HepG2 (cell line): Measurements from ENCODE around the gene TXNDC9. TPM values are rescaled to one million over a fixed set of nuclear protein-coding genes. Genes with fewer than 3 reads are reported as not detected.
A peak's percentile ranks its signal among the peaks of the same experiment; 100 is the strongest.

Source experiments
- ATF7 ChIP-seq, 2 experiments: fragments of 450-650 bp in 1 of 2; sonication (generic) in 1 of 2; formaldehyde crosslinking in 1 of 2; IDR thresholded peaks; 2 replicates each; pipeline versions ENCODE4 v1.4.0 to v1.6.1; 2016 to 2020; ENCODE audit warnings: antibody characterized with exemption in 1 of 2, mild to moderate bottlenecking in 1 of 2, missing genetic modification reagents in 1 of 2
- ATM ChIP-seq: fragments of 450-650 bp; IDR thresholded peaks from 2 replicates; pipeline ENCODE4 v1.7.1; 2017; ENCODE audit warnings: mild to moderate bottlenecking, borderline replicate concordance
- BRCA1 ChIP-seq: sonication (generic); formaldehyde crosslinking; IDR thresholded peaks from 2 replicates; pipeline ENCODE4 v1.4.0; 2020; ENCODE audit warnings: missing genetic modification reagents
- CCAR2 ChIP-seq: fragments of 200-400 bp; formaldehyde crosslinking; optimal IDR thresholded peaks from 2 replicates; pipeline ENCODE3; 2018; ENCODE audit warnings: low read depth, mild to moderate bottlenecking, low read length, moderate library complexity
- ELF1 ChIP-seq: sonication (generic); formaldehyde crosslinking; IDR thresholded peaks from 2 replicates; pipeline ENCODE4 v1.4.0; 2020; ENCODE audit warnings: missing genetic modification reagents
- GABPA ChIP-seq, 2 experiments: IDR thresholded peaks; 2 replicates each; pipeline ENCODE4 v1.6.1; 2011 to 2016; ENCODE audit warnings: low read depth in 2 of 2, low read length in 1 of 2, missing biosample characterization in 1 of 2, missing genetic modification characterization in 1 of 2
- KDM6A ChIP-seq: IDR thresholded peaks from 2 replicates; pipeline ENCODE4 v1.6.1; 2016; ENCODE audit warnings: low read depth
- KLF15 ChIP-seq: sonication (generic); formaldehyde crosslinking; IDR thresholded peaks from 2 replicates; pipeline ENCODE4 v1.8.1; 2023; ENCODE audit warnings: borderline replicate concordance, mild to moderate bottlenecking, inconsistent platforms, missing genetic modification reagents, mixed read lengths
- MLX ChIP-seq: IDR thresholded peaks from 2 replicates; pipeline ENCODE4 v1.6.1; 2016
- NCOA5 ChIP-seq: sonication (generic); formaldehyde crosslinking; IDR thresholded peaks from 2 replicates; pipeline ENCODE4 v1.4.0; 2020; ENCODE audit warnings: missing genetic modification reagents
- PAXIP1 ChIP-seq: sonication (generic); formaldehyde crosslinking; conservative IDR thresholded peaks from 2 replicates; pipeline ENCODE4 v1.4.0; 2020; ENCODE audit warnings: mild to moderate bottlenecking, missing genetic modification reagents, moderate library complexity
- POLR2A ChIP-seq, 2 experiments: IDR thresholded peaks; 2 replicates each; pipeline ENCODE4 v1.6.1; 2011; ENCODE audit warnings: low read depth in 2 of 2, low read length in 2 of 2, mild to moderate bottlenecking in 1 of 2, moderate library complexity in 1 of 2; ENCODE audit not compliant: insufficient read depth in 1 of 2
- SALL2 ChIP-seq: sonication (generic); formaldehyde crosslinking; IDR thresholded peaks from 2 replicates; pipeline ENCODE4 v1.8.1; 2023; ENCODE audit warnings: mild to moderate bottlenecking, missing genetic modification reagents, inconsistent platforms
- SMARCE1 ChIP-seq: fragments of 450-650 bp; IDR thresholded peaks from 2 replicates; pipeline ENCODE4 v1.6.1; 2017; ENCODE audit warnings: borderline replicate concordance
- STAT5B ChIP-seq: sonication (generic); formaldehyde crosslinking; IDR thresholded peaks from 2 replicates; pipeline ENCODE4 v1.4.0; 2020; ENCODE audit warnings: missing genetic modification reagents
- TARDBP ChIP-seq: sonication (generic); formaldehyde crosslinking; IDR thresholded peaks from 2 replicates; pipeline ENCODE4 v1.8.0; 2022; ENCODE audit warnings: mild to moderate bottlenecking, missing genetic modification reagents
- TCF7 ChIP-seq: sonication (generic); IDR thresholded peaks from 2 replicates; pipeline ENCODE4 v1.6.1; 2016; ENCODE audit warnings: antibody characterized with exemption, low read depth
- THAP7 ChIP-seq: sonication (generic); formaldehyde crosslinking; IDR thresholded peaks from 2 replicates; pipeline ENCODE4 v1.8.1; 2023; ENCODE audit warnings: mild to moderate bottlenecking, missing genetic modification reagents
- ZKSCAN8 ChIP-seq: IDR thresholded peaks from 2 replicates; pipeline ENCODE4 v1.6.1; 2016; ENCODE audit warnings: borderline replicate concordance, missing genetic modification reagents, missing compliant biosample characterization
- ZMYM3 ChIP-seq: sonication (generic); formaldehyde crosslinking; IDR thresholded peaks from 2 replicates; pipeline ENCODE4 v1.5.1; 2020; ENCODE audit warnings: mild to moderate bottlenecking, missing genetic modification reagents
- ZNF276 ChIP-seq: sonication (generic); formaldehyde crosslinking; IDR thresholded peaks from 2 replicates; pipeline ENCODE4 v1.4.0; 2020; ENCODE audit warnings: mild to moderate bottlenecking, low read depth, missing genetic modification reagents
- ZNF543 ChIP-seq: sonication (generic); formaldehyde crosslinking; IDR thresholded peaks from 2 replicates; pipeline ENCODE4 v1.4.0; 2020; ENCODE audit warnings: mild to moderate bottlenecking, missing genetic modification reagents
- ZNF589 ChIP-seq: sonication (generic); formaldehyde crosslinking; conservative IDR thresholded peaks from 2 replicates; pipeline ENCODE4 v1.8.0; 2022; ENCODE audit warnings: mild to moderate bottlenecking, moderate library complexity, missing genetic modification reagents
- ZNF747 ChIP-seq: sonication (generic); formaldehyde crosslinking; IDR thresholded peaks from 2 replicates; pipeline ENCODE4 v1.8.1; 2023; ENCODE audit warnings: missing genetic modification reagents, mild to moderate bottlenecking, borderline replicate concordance
- ZNF773 ChIP-seq: sonication (generic); formaldehyde crosslinking; IDR thresholded peaks from 2 replicates; pipeline ENCODE4 v1.4.0; 2020; ENCODE audit warnings: missing genetic modification reagents, borderline replicate concordance
- polyA plus RNA-seq, 8 experiments: library from polyadenylated mRNA; depleted of rRNA in 3 of 8; stranded (reverse) in 7 of 8; unstranded in 1 of 8; fragments of >200 nt; fragmentation: Illumina TruSeq in 4 of 8; extraction: Trizol in 4 of 8; gene quantifications; 2 replicates each; pipeline versions ENCODE4 v1.2.1 to v1.2.3, GENCODE V29; 2011 to 2016; ENCODE audit warnings: low read depth in 4 of 8, missing spikeins in 1 of 8, mixed read lengths in 1 of 8; ENCODE audit not compliant: insufficient read depth in 1 of 8
- total RNA-seq, 5 experiments: library from RNA; depleted of rRNA; stranded (reverse); fragments of >200 nt; fragmentation: Illumina TruSeq; extraction: Trizol; gene quantifications; 2 replicates each; pipeline ENCODE4 v1.2.3, GENCODE V29; 2016; ENCODE audit warnings: low read depth in 1 of 5

TXNDC9 gene
- total and polyA plus RNA-seq, 2 of the 13 experiments (the other 11 are each of a cell fraction or from before 2014, with no cell fraction given), result 35.2 to 94.6 TPM

- TF ChIP-seq ELF1 (CRISPR knock-in tag) (peak; percentile 38), ZNF773 (CRISPR knock-in tag) (no peak), TCF7 (peak; percentile 96), KDM6A (CRISPR knock-in tag) (peak; percentile 78), KLF15 (CRISPR knock-in tag) (no peak), ZNF589 (CRISPR knock-in tag) (no peak), GABPA (IDR thresholded peaks at IDR 0.05; ENCODE audit: low read depth, low read length) (no peak), GABPA (CRISPR knock-in tag; IDR thresholded peaks at IDR 0.05; ENCODE audit: low read depth) (peak; percentile 20; the same call in 1 of the 2 replicates), NCOA5 (no peak), BRCA1 (CRISPR knock-in tag) (no peak), STAT5B (0 out of 2 replicates have a peak, but pooled peaks have one; percentile 68), SALL2 (CRISPR knock-in tag) (peak; percentile 40; the same call in 1 of the 2 replicates), ZNF747 (CRISPR knock-in tag) (peak; percentile 80; the same call in 1 of the 2 replicates), CCAR2 (peak; percentile 87), ZNF276 (CRISPR knock-in tag) (no peak), ZNF543 (peak; percentile 73; the same call in 1 of the 2 replicates), SMARCE1 (peak; percentile 62; the same call in 1 of the 2 replicates), ZMYM3 (peak; percentile 19; the same call in 1 of the 2 replicates), PAXIP1 (CRISPR knock-in tag) (peak; percentile 86), ZKSCAN8 (CRISPR knock-in tag) (peak; percentile 96), POLR2A (IDR thresholded peaks at IDR 0.05; ENCODE audit: insufficient read depth in 1 of 2, low read depth in 2 of 2, low read length in 2 of 2) (no peak), MLX (CRISPR knock-in tag) (peak; percentile 67), ATM (no peak), TARDBP (CRISPR knock-in tag) (peak; percentile 97), ATF7 (IDR thresholded peaks at IDR 0.05) (peak; percentile 47; the same call in 1 of the 2 replicates), ATF7 (CRISPR knock-in tag; IDR thresholded peaks at IDR 0.05) (peak; percentile 85; the same call in 1 of the 2 replicates), THAP7 (no peak)
These were observed 57.3 kb downstream of the TXNDC9 start (continued) for GRCh38 chr2:99278793-99279291.
